ENCODE measurements around the gene FAM162A.
"Not testable (repeated sequence)": the region's sequence is repeated elsewhere in the genome, so short reads cannot be mapped to it uniquely, and the experiment has no call there.

Gene FAM162A

DNA sequence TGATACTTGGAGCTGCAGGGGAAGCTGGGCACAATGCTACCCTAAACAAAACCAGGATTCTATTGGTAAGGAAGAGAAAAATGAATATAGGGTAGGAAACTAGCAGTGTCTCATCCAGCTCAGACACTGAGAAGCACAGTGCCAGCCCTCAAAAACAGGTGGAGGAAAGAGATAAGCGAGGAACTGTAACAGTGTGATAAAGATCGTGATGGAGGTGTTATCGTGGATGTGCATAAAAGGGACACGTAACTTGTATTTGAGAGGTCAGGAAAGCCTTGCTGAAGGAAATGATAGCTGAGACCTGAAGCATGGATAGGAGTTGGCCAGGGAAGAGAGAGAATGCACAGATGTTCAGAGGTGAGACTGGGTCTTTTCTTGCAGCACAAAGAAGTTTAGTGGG lies 28.4 kb upstream of the FAM162A start:
- TF ChIP-seq Cebpa-rat (IDR thresholded peaks at IDR 0.05) = no peak

GRCh38 chr3:122356402-122356801 lies 27.6 kb upstream of the FAM162A start:
- H3K4me3 ChIP-seq = no peak overlapping the region
- TF ChIP-seq Cebpa-rat (IDR thresholded peaks at IDR 0.05) = no peak
- H4K20me1 ChIP-seq = no peaks in the 10 kb centered on the region
- H3K4me2 ChIP-seq = no peak overlapping the region
- H3K4me1 ChIP-seq = no peaks in the 10 kb centered on the region
- peaks cover 15 to 48% (median 31%) of the 10 kb centered on the region in 11 experiments for H3K36me3 ChIP-seq
- no peak overlapping the region for H3K27ac ChIP-seq
- H3K9me3 ChIP-seq (replicated peaks in 1 of 11) = no peaks in the 10 kb centered on the region
- H3K9ac ChIP-seq = no peak overlapping the region
- no peaks in the 10 kb centered on the region for H3K27me3 ChIP-seq

More for the DNA sequence above, 28.4 kb upstream of the FAM162A start:
- no peaks in the 10 kb centered on the region for H4K20me1 ChIP-seq
- no peak overlapping the region for H3K4me3 ChIP-seq
- H3K9me3 ChIP-seq (replicated peaks in 1 of 11) = no peaks in the 10 kb centered on the region
- H3K27ac ChIP-seq = no peak overlapping the region
- no peaks in the 10 kb centered on the region for H3K27me3 ChIP-seq
- H3K4me1 ChIP-seq = peaks cover 0 to 5% (median 0%) of the 10 kb centered on the region in 10 experiments; a peak in 2 of 20 replicates
- H3K9ac ChIP-seq = no peak overlapping the region
- peaks cover 10 to 40% (median 23%) of the 10 kb centered on the region in 11 experiments; a peak in 21 of 22 replicates for H3K36me3 ChIP-seq
- no peak overlapping the region for H3K4me2 ChIP-seq

GRCh38 chr3:122357828-122358702 lies 25.9 kb upstream of the FAM162A start:
- no peak overlapping the region for H3K4me2 ChIP-seq
- no peak overlapping the region for H3K27ac ChIP-seq
- no peak for TF ChIP-seq Cebpa-rat (IDR thresholded peaks at IDR 0.05)

DNA sequence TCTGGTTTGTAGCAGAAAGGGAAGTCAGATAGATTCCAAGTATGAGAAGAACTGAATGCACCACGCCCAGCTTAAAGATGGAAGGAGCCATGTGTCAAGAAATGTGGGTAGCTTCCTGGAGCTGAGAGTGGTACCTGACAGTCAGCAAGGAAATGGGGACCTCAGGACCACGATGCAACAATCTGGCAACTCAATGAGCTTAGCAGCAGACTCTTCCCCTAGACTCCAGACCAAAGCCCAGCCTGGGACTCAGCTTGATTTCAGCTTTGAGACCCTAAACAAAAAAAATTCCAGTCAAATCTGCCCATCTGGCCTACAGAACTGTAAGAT lies 25.3 kb upstream of the FAM162A start:
- Histone ChIP-seq H3K36me3 (peaks cover 37 to 71% (median 53%) of the 10 kb centered on the region in 11 experiments), H3K27me3 (no peaks in the 10 kb centered on the region), H3K9me3 (replicated peaks in 1 of 11) (no peaks in the 10 kb centered on the region), H3K9ac (no peak overlapping the region), H4K20me1 (no peaks in the 10 kb centered on the region), H3K4me2 (no peak overlapping the region), H3K4me3 (no peak overlapping the region), H3K27ac (no peak overlapping the region), H3K4me1 (no peaks in the 10 kb centered on the region)
- TF ChIP-seq Cebpa-rat (IDR thresholded peaks at IDR 0.05) = no peak

More at GRCh38 chr3:122357828-122358702, 25.9 kb upstream of the FAM162A start:
- Histone ChIP-seq H3K9ac (no peak overlapping the region), H3K27me3 (no peaks in the 10 kb centered on the region), H4K20me1 (no peaks in the 10 kb centered on the region), H3K36me3 (peaks cover 31 to 65% (median 47%) of the 10 kb centered on the region in 11 experiments), H3K4me1 (no peaks in the 10 kb centered on the region), H3K4me3 (no peak overlapping the region), H3K9me3 (replicated peaks in 1 of 11) (no peaks in the 10 kb centered on the region)

DNA sequence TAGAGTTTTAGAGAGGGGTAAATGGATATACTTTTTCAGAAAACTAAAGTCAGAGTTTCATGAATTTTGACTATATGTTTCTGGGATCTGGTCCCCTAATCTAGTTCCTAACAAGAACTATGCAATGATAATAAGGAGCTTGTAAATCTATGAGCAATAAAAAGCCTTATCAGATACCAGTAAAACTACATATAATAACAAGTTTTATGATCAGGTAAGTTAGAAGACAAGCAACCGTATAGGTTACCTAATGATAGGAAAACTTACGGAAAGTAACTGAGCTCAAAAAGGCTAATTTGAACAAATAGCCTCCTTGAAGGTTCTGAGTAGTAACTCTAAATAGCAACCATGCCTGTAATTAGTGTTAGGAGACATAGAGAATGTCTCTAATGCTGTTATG lies 22.0 kb upstream of the FAM162A start:
- H4K20me1 ChIP-seq = no peaks in the 10 kb centered on the region; a peak in 1 of 22 replicates
- H3K9ac ChIP-seq = no peak overlapping the region
- H3K4me3 ChIP-seq = no peak overlapping the region
- no peak overlapping the region for H3K4me2 ChIP-seq
- peaks cover 70 to 100% (median 85%) of the 10 kb centered on the region in 11 experiments for H3K36me3 ChIP-seq
- no peaks in the 10 kb centered on the region for H3K27me3 ChIP-seq
- no peaks in the 10 kb centered on the region for H3K9me3 ChIP-seq (replicated peaks in 1 of 11)
- no peak for TF ChIP-seq Cebpa-rat (IDR thresholded peaks at IDR 0.05)
- no peaks in the 10 kb centered on the region for H3K4me1 ChIP-seq
- no peak overlapping the region for H3K27ac ChIP-seq

DNA sequence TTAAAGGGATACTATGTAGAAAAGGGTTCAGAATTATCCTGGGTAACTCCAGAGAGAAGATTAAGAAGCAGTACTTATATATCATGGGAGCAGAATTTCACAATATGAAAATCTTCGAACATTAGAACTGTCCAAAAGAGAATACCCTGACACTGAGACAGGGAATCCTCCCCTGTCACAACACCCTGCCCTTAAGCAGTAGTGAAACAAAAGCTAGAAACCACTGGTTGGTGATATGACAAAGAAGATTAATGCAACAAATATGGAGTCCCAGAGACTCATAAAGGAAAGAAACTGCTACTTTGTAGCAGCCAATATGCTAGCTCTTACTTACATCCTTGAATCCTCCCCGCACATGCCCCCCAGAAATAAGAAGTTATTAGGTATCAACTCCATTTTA lies 19.5 kb upstream of the FAM162A start:
- no peak overlapping the region for H3K9ac ChIP-seq
- no peaks in the 10 kb centered on the region for H3K9me3 ChIP-seq (replicated peaks in 1 of 11)
- no peaks in the 10 kb centered on the region for H3K4me1 ChIP-seq
- H3K27ac ChIP-seq = no peak overlapping the region
- TF ChIP-seq Cebpa-rat (IDR thresholded peaks at IDR 0.05) = no peak
- no peak overlapping the region for H3K4me2 ChIP-seq
- H3K27me3 ChIP-seq = no peaks in the 10 kb centered on the region
- H4K20me1 ChIP-seq = no peaks in the 10 kb centered on the region; a peak in 1 of 22 replicates
- H3K4me3 ChIP-seq = no peak overlapping the region
- H3K36me3 ChIP-seq = peaks cover 79 to 100% (median 90%) of the 10 kb centered on the region in 11 experiments

GRCh38 chr3:122365073-122365472 lies 18.9 kb upstream of the FAM162A start:
- TF ChIP-seq Cebpa-rat (IDR thresholded peaks at IDR 0.05) = no peak
- H3K4me1 ChIP-seq = no peaks in the 10 kb centered on the region
- no peak overlapping the region for H3K4me3 ChIP-seq
- peaks cover 84 to 100% (median 94%) of the 10 kb centered on the region in 11 experiments for H3K36me3 ChIP-seq
- no peak overlapping the region for H3K4me2 ChIP-seq
- H3K27ac ChIP-seq = no peak overlapping the region
- no peaks in the 10 kb centered on the region for H3K9me3 ChIP-seq (replicated peaks in 1 of 11)
- H4K20me1 ChIP-seq = no peaks in the 10 kb centered on the region; a peak in 2 of 22 replicates
- no peaks in the 10 kb centered on the region for H3K27me3 ChIP-seq
- H3K9ac ChIP-seq = no peak overlapping the region

GRCh38 chr3:122365582-122366378 lies 18.2 kb upstream of the FAM162A start:
- H3K9ac ChIP-seq; H3K9me3 ChIP-seq (replicated peaks in 1 of 11); H3K27me3 ChIP-seq; H3K4me2 ChIP-seq; H3K4me3 ChIP-seq; H3K4me1 ChIP-seq; H3K27ac ChIP-seq; H4K20me1 ChIP-seq: not testable (repeated sequence)
- peaks cover 90 to 100% (median 99%) of the 10 kb centered on the region in 11 experiments for H3K36me3 ChIP-seq

DNA sequence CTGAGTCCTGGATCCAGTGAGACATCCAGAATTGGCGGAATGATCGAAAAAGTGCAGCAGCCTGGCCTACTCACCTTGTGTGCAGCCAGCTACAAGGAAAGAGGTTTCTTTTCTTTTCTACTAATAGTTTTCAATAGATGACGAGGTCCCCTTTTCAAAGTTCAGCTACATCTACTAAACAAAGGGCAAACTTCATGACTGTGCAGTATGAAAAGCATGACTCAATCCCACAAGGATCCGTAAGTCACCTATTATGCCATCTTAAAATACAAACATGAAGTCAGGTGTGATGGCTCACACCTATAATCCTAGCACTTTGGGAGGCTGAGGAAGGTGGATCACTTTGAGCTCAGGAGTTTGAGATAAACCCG lies 17.6 kb upstream of the FAM162A start:
- H3K9ac ChIP-seq = no peak overlapping the region
- peaks cover 0 to 7% (median 0%) of the 10 kb centered on the region in 11 experiments; a peak in 5 of 22 replicates for H4K20me1 ChIP-seq
- H3K4me3 ChIP-seq = no peak overlapping the region
- peaks cover 0 to 5% (median 0%) of the 10 kb centered on the region in 10 experiments; a peak in 5 of 20 replicates for H3K4me1 ChIP-seq
- no peak overlapping the region for H3K27ac ChIP-seq
- no peak overlapping the region for H3K4me2 ChIP-seq
- H3K27me3 ChIP-seq = no peaks in the 10 kb centered on the region
- peaks cover 90 to 100% (median 99%) of the 10 kb centered on the region in 11 experiments for H3K36me3 ChIP-seq
- H3K9me3 ChIP-seq (replicated peaks in 1 of 11) = no peaks in the 10 kb centered on the region
- no peak for TF ChIP-seq Cebpa-rat (IDR thresholded peaks at IDR 0.05)
